Lower leg skin (tissue), 4 donors: ENCODE results near the gene ALDH7A1. TPM values are rescaled to one million over a fixed set of nuclear protein-coding genes. Genes with fewer than 3 reads are reported as not detected.
"Not testable (repeated sequence)": the region's sequence is repeated elsewhere in the genome, so short reads cannot be mapped to it uniquely, and the experiment has no call there.

Experiments
- DNase-seq, 2 donors: peaks; one replicate each; pipeline ENCODE4 v3.0.0-alpha.2; 2019; ENCODE audit warnings: low spot score in 2 of 2
- H3K4me3 ChIP-seq: fragments of 200-600 bp; sonication (generic); 2 replicates; pipeline ENCODE4 v1.5.1; 2017; ENCODE audit warnings: mild to moderate bottlenecking, low read depth; ENCODE audit not compliant: poor library complexity, severe bottlenecking
- CTCF ChIP-seq, 3 donors: fragments of 450-650 bp; IDR thresholded peaks; one replicate each; pipeline ENCODE4 v1.5.1; 2016; ENCODE audit warnings: antibody characterized with exemption in 3 of 3, mild to moderate bottlenecking in 3 of 3, moderate library complexity in 2 of 3
- POLR2A ChIP-seq, 2 donors: fragments of 450-650 bp; IDR thresholded peaks; one replicate each; pipeline ENCODE4 v1.6.1; 2016 to 2017; ENCODE audit warnings: antibody characterized with exemption in 2 of 2, mild to moderate bottlenecking in 1 of 2, moderate library complexity in 1 of 2
- WGBS, 2 donors: methylation state at CpG; one replicate each; pipeline ENCODE4 v1.1.5; 2018; 5-methylcytosine and 5-hydroxymethylcytosine counted together
- intact Hi-C: fragments of 100-400 bp; cut with DNase I; formaldehyde crosslinking; loops from one replicate; pipeline ENCODE4 v1.15.0; 2023; ENCODE audit warnings: low total_unique reads
- total RNA-seq, 4 donors: library from RNA; depleted of rRNA; stranded (reverse); fragments of >200 nt; gene quantifications; one replicate each; pipeline ENCODE4 v1.1.0, GENCODE V29; 2016

ALDH7A1 gene
- total RNA-seq, 4 donors from 2014 or later, result 26.1 to 36.2 (median 31.4) TPM

DNA sequence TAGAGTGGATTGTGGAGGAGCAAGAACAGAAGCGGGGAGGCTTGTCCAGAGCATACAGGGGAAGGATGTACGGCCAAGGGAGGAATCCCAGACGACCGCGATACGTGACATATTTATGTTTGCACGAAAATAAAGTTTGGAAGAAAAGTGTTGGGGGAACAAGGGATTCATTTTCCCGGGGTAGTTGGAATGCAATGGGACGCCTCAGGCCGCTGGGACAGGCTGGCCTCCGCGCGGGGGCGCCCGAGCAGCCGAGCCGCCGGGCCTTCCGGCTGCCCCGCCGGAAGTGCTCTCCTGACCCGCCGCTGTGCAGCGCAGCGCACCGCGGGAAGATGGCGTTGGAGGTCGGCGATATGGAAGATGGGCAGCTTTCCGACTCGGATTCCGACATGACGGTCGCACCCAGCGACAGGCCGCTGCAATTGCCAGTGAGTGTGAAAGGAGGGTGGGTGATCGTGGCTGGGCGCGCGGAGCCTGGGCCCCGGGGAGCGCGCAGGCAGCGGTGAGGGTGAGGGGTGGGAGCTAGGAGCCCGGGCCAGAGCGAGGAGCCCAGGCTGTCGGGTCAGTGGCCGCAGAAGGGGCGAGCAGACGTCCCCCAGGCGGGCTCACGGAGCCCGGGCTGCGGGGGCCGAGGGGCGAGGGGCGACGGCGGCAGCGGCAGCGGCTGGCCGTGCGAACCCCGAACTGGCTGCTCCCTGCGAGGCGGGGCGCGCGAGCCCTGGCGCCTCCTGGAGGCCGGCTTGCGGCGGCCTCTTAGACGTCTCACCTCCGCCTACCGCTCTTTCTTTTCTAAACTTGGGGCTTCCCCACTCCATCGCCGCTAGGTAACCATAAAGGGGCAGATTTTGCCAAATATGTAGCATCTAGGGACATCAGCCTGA lies 5.9 kb upstream of the ALDH7A1 start, which contains the start of gene PHAX:
Gene PHAX (plus strand): TSS at position 317 of the 881 bp plus-strand sequence. CDS start 16 bp downstream, at position 333.
- 1 to 3% methylated on average over 42 to 71 of the region's 79 CpGs for WGBS, 2 donors
- H3K4me3 ChIP-seq, result peak within 1 kb of the TSS; percentile 100
- DNase-seq, result peak; percentile 58 to 93
- intact Hi-C loops, result loop anchor here (10.0 kb wide), 1 partner anchor 56 kb away; no protein-coding TSS in a partner anchor
- no peak for TF ChIP-seq CTCF (IDR thresholded peaks at IDR 0.05)
- TF ChIP-seq POLR2A (IDR thresholded peaks at IDR 0.05), result no peak

GRCh38 chr5:126599971-126600630 lies 5.1 kb upstream of the ALDH7A1 start:
- not testable (repeated sequence) for DNase-seq
- intact Hi-C loops, result loop anchor here (10.0 kb wide), 1 partner anchor 55 kb away; no protein-coding TSS in a partner anchor
- 60 to 64% methylated on average over 15 of the region's 15 CpGs for WGBS, 2 donors

GRCh38 chr5:126599499-126599898 lies 4.5 kb upstream of the ALDH7A1 start:
- intact Hi-C loops, result no loop called here

More at GRCh38 chr5:126599971-126600630, 5.1 kb upstream of the ALDH7A1 start:
- H3K4me3 ChIP-seq, result not testable (repeated sequence)

DNA sequence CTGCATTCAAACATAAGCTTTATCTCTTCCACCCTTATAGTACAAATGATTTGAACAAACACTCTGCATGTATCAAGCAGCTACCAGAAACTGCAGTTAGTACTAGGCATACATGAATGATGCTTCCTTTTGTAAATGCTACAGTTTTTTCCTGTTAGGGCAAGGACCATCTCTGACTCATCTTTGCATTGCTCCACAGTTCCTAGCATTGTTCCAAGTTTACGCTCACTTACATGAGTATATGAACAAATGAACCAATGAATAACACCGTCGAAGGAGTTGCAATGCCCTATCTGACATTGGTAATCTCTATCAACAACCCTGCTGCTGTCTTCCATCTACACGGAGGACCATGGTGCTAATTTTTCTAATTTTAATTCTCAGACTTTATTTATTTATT lies 2.1 kb upstream of the ALDH7A1 start:
- intact Hi-C loops, result no loop called here
- peak in 1 of 2 donors; percentile 37 for DNase-seq
- no peak overlapping the region for H3K4me3 ChIP-seq
- whole genome bisulfite sequencing, 2 donors, result 46 to 67% methylated on average over 4 of the region's 4 CpGs
- TF ChIP-seq CTCF (IDR thresholded peaks at IDR 0.05) (no peak), POLR2A (IDR thresholded peaks at IDR 0.05) (no peak)

More at GRCh38 chr5:126599499-126599898, 4.5 kb upstream of the ALDH7A1 start:
- no peak for DNase-seq
- WGBS, 2 donors, result 84 to 93% methylated on average over 7 of the region's 7 CpGs
- TF ChIP-seq CTCF (IDR thresholded peaks at IDR 0.05) (no peak), POLR2A (IDR thresholded peaks at IDR 0.05) (no peak)
- H3K4me3 ChIP-seq, result no peak overlapping the region

GRCh38 chr5:126595486-126596083 lies 566 bp upstream of the ALDH7A1 start:
- DNase-seq, result no peak
- WGBS, 2 donors, result 61 to 64% methylated on average over 22 of the region's 22 CpGs
- intact Hi-C loops, result no loop called here
- peak overlapping the region; percentile 46 for H3K4me3 ChIP-seq
- no peak for TF ChIP-seq CTCF (IDR thresholded peaks at IDR 0.05)
- no peak for TF ChIP-seq POLR2A (IDR thresholded peaks at IDR 0.05)

GRCh38 chr5:126591549-126591948 lies 3.5 kb downstream of the ALDH7A1 start:
- no peak overlapping the region for H3K4me3 ChIP-seq
- no peak for DNase-seq
- intact Hi-C loops, result no loop called here
- 100% methylated on average over 1 of the region's 1 CpG for WGBS, 2 donors
- TF ChIP-seq POLR2A (IDR thresholded peaks at IDR 0.05) (no peak), CTCF (IDR thresholded peaks at IDR 0.05) (no peak)
